GM12801 (cell line): Measurements from ENCODE around the gene AIF1.

Source experiments
- TF ChIP-seq, protein P1 (sequence below): IDR thresholded peaks from one replicate; pipeline ENCODE4 v1.5.1; 2011; ENCODE audit warnings: control low read depth; ENCODE audit not compliant: insufficient read length; ENCODE audit errors: extremely low read depth

The AIF1 gene

DNA sequence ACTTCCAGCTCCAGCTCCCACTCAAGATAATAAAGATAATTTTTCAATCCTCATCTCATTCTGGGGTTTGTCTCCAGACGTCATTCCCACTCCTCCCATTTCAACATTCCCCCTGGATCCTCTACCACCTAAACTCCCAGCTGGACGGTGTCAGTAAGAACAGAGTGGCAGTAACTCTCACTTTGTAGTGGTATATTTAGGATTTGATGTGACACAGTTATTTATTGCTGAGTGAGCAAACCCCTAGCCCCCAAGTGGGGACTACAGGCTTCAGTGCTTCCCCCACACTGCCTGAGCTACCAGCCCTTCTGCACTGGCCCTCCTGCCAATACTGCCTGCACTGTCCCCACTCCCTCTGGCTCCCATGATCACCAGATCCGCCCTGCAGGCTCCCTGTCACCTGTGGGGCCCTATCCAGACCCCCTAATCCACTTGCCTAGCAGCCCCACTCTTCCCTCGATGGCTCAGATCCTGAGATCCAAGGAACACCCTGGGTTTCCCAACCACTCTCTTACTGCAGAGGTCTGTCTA is 43.2 kb downstream of the AIF1 start:
- TF ChIP-seq, protein P1, sequence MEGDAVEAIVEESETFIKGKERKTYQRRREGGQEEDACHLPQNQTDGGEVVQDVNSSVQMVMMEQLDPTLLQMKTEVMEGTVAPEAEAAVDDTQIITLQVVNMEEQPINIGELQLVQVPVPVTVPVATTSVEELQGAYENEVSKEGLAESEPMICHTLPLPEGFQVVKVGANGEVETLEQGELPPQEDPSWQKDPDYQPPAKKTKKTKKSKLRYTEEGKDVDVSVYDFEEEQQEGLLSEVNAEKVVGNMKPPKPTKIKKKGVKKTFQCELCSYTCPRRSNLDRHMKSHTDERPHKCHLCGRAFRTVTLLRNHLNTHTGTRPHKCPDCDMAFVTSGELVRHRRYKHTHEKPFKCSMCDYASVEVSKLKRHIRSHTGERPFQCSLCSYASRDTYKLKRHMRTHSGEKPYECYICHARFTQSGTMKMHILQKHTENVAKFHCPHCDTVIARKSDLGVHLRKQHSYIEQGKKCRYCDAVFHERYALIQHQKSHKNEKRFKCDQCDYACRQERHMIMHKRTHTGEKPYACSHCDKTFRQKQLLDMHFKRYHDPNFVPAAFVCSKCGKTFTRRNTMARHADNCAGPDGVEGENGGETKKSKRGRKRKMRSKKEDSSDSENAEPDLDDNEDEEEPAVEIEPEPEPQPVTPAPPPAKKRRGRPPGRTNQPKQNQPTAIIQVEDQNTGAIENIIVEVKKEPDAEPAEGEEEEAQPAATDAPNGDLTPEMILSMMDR = no peak

DNA sequence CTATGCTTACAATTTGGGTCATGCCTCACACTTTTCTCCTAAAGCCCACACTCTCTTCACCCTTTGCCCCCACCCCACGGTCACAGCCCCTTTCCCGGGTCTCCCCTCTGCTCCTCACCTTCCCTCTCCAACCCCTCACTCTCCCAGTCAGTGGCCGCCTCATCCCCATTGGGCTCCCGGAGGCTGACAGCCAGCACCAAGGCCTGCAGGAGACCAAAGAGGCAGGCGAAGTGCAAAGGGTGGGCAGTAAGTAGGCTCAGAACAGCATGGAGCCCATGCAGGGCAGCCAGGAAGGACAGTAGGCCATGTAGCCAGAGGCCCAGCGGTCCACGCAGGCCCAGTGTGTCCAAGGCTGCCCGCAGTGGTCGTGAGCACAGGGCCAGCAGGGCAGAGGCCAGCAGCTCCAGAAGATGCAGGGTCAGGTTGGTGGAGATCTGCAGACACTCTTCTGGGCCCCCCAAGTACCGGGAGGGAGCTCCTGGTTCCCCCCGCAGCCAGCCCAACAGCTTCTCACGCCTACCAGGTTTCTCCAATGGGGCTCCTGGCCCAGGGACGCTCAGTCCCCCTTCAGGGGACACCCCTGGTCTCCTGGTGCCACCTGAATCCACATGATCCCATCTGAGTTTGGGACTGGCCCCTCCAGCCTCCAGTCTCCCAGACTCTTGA is 44.1 kb downstream of the AIF1 start:
- TF ChIP-seq, protein P1 = no peak

DNA sequence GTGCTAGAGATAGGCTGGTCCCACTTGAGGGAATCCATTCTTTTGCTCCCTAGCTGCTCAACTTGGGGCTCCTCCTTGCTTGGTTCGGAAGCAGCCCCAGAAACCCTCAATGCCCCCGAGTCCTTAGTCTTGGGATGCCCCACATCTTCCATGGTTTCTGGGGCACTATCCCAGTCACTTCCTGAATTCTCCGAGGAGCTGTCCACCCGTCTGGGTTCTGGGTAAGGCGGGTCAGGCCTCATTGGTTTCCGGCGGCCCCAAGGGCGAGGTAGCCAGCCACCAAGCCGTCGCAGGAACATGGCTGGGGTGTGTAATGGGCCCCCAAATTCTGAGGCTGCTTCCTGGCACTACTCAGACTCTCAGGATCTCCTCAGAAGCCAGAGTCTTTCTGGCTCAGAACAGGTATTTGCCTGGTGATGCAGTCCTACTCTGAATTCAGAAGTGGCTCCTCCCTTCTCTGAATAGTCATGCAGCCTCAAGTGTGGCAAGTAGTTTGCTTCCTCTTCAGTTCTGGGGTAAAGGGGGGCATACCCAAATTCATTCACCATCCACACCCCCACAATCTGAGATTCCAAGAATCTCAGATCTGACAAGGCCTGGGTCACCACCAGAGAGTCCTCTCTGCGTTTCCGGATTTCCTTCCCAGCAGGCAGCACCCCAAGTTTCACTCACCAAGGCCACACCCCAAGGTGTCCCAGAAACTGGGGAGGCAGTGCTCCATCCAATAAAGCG is 44.8 kb downstream of the AIF1 start:
- TF ChIP-seq, protein P1 = no peak

DNA sequence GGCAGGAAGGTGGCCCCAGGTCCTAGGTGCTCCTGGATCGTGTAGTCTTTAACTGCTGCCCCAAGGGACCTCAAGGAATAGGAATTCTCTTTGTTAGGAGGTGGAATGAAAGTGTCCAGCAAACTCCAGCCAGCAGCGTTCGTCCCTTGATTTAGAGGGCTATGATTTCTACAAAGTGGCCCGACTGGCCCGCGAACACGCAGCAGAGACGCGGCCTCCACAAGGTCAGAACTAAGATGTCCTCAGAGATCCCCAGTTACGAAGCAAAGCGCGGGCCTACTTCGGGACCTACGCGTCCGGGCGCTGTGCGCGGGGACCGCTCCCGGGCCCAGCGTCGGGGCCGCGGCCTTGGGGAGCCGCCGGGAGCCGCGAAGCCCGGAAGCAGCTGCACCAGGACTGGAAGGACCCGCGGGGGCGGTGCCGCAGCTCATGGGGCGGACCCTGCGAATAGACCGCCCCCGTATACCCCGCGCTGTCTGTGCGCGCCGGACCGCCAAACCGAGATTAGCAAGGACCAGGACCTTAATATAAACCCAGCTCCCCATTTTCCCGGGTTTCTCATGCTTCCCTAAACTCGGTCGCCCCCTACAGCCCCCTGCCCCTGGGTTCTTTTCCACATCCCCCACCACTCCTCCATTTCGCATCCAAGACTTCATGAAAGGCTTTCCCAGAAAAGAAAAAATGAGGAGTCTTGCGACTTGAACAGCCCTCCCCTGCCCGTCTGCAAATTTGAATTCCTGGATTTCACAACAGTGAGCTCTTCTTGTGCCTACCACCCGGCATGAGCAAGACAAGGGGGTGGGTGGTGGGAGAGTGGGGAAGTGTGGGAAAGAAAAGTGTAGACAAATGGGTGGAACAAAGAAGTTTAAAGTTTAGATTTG is 45.6 kb downstream of the AIF1 start, which contains the start of gene C6orf47:
Gene C6orf47, minus strand, starts transcription at position 398 of the 881 bp plus-strand sequence. CDS start 831 bp downstream, outside the sequence.
- TF ChIP-seq, protein P1 = no peak

DNA sequence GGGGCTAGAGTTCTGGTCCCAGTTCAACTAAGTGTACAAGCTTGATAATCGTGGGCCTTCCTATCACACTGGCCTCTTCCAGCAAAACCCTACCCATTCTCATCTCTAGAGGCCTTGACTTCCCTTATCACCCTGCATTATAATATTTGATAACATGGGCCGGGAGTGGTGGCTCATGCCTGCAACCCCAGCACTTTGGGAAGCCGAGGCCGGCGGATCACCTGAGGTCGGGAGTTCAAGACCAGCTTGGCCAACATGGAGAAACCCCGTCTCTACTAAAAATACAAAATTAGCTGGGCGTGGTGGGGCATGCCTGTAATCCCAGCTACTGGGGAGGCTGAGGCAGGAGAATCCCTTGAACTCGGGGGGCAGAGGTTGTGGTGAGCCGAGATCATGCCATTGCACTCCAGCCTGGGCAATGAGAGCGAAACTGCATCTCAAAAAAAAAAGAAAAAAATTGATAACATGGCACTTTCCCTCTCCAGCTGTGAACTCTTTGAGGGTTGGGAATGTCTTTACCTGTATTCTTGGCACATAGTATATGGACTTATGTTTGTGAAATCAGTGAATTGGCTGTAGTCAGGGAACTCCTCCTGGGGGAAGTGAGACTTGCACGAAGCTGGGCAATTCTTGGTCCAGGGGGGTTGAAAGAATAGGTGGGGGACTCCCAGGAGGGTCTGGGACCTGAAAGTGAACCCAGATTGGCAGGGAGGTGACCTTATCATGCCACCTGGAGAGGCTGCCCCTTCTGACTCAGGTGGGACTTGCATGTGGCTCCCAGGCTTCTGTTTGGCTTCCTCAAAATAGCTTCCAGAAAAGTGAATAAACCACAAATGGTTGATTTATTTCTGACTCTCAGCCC is 46.5 kb downstream of the AIF1 start:
- TF ChIP-seq, protein P1 = no peak

DNA sequence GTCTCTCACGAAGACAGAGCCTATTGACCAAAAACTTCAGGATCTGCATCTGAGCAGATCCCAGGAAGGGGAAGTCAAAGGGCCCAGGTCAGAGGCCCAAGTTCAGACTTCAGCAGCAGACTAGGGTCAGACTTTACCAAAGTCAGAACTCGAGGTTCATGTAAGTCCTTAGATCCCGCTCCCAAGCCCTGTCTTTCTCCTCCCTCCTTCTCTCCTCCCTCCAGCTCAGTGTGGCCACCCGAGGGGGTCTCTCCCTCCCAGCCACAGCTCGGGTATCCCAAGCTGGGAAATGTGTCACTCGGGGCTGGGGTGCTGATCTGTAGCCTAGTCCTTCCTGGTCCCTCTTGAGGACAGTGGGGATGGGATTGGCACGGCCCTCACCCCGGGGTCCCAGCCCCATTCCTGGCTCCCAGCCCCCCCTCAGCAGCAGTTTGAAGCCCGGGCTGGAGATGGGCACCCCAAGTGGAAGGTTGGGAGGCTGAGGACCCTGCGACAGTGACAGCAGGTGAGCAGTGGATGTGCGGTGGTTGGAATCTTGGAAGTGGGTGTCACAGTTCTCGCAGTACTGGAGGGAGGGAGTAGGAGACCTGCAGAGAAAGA is 47.2 kb downstream of the AIF1 start:
- TF ChIP-seq, protein P1 = no peak
